AG04450 (cell line): ENCODE data around the gene ZSCAN1. TPM values are rescaled to one million over a fixed set of nuclear protein-coding genes. Genes with fewer than 3 reads are reported as not detected.

ENCODE experiments used
- CTCF ChIA-PET: fragments of 300-600, 350-600 bp; formaldehyde crosslinking; extraction: SDS; loops from one replicate; lab custom pipeline; 2022; ENCODE audit warnings: antibody characterized with exemption, inconsistent platforms; lab: Charles Lee
- POLR2A ChIA-PET: fragments of 350-600 bp; formaldehyde crosslinking; extraction: SDS; loops from one replicate; lab custom pipeline; 2021; ENCODE audit warnings: antibody characterized with exemption, inconsistent platforms; lab: Yijun Ruan, JAX
- DNase-seq: peaks from one replicate; pipeline ENCODE4 v3.0.0-alpha.2; 2011; ENCODE audit warnings: low read depth, low spot score
- H3K27ac ChIP-seq: one replicate; pipeline ENCODE4 v1.5.1; 2012; ENCODE audit warnings: low read depth, low read length, control low read depth
- H3K27me3 ChIP-seq: one replicate; pipeline ENCODE4 v1.6.0; 2012; ENCODE audit warnings: low read length; ENCODE audit not compliant: control insufficient read depth, insufficient read depth
- H3K4me3 ChIP-seq: 2 replicates; pipeline ENCODE4 v1.5.1; 2011; ENCODE audit warnings: mild to moderate bottlenecking, low read depth, low read length, control low read depth
- H3K9me3 ChIP-seq: 2 replicates; pipeline ENCODE4 v1.5.1; 2012; ENCODE audit warnings: low read length; ENCODE audit not compliant: control insufficient read depth, insufficient read depth
- polyA plus RNA-seq: library from polyadenylated mRNA; depleted of rRNA; stranded (reverse); fragments of >200 nt; gene quantifications from 2 replicates; pipeline ENCODE4 v1.2.3, GENCODE V29; 2011
- TF ChIP-seq, protein P1 (sequence below): IDR thresholded peaks from 2 replicates; pipeline ENCODE4 v1.5.1; 2011; ENCODE audit warnings: low read depth, low read length, control low read depth, inconsistent platforms

Gene ZSCAN1
- polyA plus RNA-seq, 1 experiment, result not detected

DNA sequence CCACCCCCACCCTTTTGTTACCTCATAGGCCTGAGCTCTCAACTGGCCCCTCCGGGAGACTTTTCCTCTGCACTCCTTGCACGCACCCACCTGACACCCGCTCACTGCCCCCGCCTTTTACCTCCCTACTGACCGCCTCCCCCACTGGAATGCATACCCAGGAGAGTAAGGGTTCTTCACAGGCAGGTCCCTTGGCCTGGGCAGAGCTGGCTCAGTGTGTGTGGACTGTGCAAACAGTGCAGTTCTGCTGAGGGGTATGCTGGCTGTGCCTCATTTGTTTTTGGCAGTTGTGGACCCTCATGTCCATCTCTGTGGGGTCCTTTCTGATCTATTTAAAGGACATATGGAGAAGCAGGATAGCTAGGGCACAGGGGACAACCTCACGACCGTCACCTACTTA, 59.2 kb downstream of the ZSCAN1 start:
- CTCF ChIA-PET, result no interaction called here
- DNase-seq, result no peak
- POLR2A ChIA-PET, result no interaction called here
- TF ChIP-seq, protein P1, sequence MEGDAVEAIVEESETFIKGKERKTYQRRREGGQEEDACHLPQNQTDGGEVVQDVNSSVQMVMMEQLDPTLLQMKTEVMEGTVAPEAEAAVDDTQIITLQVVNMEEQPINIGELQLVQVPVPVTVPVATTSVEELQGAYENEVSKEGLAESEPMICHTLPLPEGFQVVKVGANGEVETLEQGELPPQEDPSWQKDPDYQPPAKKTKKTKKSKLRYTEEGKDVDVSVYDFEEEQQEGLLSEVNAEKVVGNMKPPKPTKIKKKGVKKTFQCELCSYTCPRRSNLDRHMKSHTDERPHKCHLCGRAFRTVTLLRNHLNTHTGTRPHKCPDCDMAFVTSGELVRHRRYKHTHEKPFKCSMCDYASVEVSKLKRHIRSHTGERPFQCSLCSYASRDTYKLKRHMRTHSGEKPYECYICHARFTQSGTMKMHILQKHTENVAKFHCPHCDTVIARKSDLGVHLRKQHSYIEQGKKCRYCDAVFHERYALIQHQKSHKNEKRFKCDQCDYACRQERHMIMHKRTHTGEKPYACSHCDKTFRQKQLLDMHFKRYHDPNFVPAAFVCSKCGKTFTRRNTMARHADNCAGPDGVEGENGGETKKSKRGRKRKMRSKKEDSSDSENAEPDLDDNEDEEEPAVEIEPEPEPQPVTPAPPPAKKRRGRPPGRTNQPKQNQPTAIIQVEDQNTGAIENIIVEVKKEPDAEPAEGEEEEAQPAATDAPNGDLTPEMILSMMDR, result no peak
- H3K27me3 ChIP-seq, result no peaks in the 10 kb centered on the region
- peaks cover 90% of the 10 kb centered on the region for H3K9me3 ChIP-seq
- no peak overlapping the region for H3K4me3 ChIP-seq
- no peak overlapping the region for H3K27ac ChIP-seq

DNA sequence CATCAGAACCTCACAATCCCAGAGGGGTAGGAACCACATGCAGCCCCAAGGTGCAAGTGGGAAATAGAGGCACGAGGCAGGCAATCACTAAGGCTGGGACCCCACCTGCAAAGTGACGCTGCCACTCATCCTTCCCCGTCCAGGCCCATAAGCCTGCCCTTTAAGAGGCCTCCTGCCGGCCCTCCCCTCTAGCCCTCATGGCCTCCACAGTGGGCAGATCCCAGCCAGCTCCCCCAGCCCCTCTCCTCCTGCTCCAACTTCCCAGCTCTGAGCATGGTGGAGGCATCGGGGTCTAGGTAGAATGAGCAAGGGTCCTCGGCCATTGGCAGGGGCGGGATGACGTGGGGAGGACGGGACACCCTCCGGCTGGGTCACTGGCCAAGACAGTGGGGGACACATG, 61.5 kb downstream of the ZSCAN1 start:
- Histone ChIP-seq H3K9me3 (peaks cover 85% of the 10 kb centered on the region), H3K4me3 (no peak overlapping the region), H3K27ac (no peak overlapping the region), H3K27me3 (no peaks in the 10 kb centered on the region)
- ChIA-PET CTCF (interaction anchor here (0.6 kb wide), 1 partner anchor 27 kb away, joined by 3 read pairs; no protein-coding TSS in a partner anchor), POLR2A (interaction anchor here (0.6 kb wide), 1 partner anchor 160 kb away, joined by 3 read pairs; no protein-coding TSS in a partner anchor)
- TF ChIP-seq, protein P1, result no peak
- no peak for DNase-seq

DNA sequence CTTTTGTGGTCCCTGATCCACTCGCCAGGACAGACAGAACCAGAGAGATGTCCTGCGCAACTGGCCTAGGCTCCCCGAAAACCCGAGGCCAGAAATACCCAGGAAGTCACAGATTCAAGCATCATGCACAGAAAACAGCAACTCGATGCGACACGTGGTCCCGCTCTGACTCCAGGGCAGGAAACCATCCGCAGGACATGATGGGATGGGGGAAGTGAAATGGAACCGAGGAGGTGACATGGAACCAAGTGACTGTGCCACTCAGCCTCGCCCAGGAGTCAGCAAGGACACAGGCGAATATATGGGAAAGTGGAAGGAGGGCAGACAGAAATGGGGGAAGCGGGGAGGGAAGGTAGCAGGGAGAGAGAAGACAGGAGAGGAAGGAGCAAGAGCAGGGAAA, 63.1 kb downstream of the ZSCAN1 start:
- CTCF ChIA-PET, result no interaction called here
- H3K4me3 ChIP-seq, result no peak overlapping the region

DNA sequence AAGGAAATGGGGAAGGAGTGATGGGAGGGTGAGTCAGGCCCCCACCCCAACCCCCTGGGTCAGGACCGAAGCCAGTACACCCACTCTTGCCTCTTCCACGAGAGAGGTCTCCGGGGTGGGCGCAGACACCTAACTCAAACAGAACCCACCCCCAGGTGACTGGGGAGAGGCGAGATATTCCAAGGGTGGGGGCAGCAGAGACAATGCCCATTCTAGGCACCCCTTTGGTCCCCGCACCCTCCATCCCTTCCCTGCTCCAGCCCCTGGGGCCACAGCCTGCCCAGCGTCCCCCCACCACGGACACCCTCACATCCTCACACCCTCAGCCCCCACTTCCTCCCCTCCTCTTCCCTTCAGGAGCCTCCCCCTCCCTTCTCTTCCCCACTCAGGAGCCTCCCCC, 63.5 kb downstream of the ZSCAN1 start:
- Histone ChIP-seq H3K27ac (no peak overlapping the region), H3K9me3 (peaks cover 83% of the 10 kb centered on the region), H3K4me3 (peak overlapping the region; percentile 68), H3K27me3 (no peaks in the 10 kb centered on the region)
- ChIA-PET POLR2A (no interaction called here), CTCF (no interaction called here)
- DNase-seq, result no peak
- TF ChIP-seq, protein P1, result no peak

More for the DNA sequence above, 63.1 kb downstream of the ZSCAN1 start:
- POLR2A ChIA-PET, result no interaction called here
- no peak for DNase-seq
- Histone ChIP-seq H3K27me3 (no peaks in the 10 kb centered on the region), H3K9me3 (peaks cover 83% of the 10 kb centered on the region), H3K27ac (no peak overlapping the region)
- TF ChIP-seq, protein P1, result no peak

GRCh38 chr19:58097781-58098681, 64.2 kb downstream of the ZSCAN1 start, which contains the start of gene ZSCAN18:
Gene ZSCAN18, minus strand, starts transcription at chr19:58098231. Its CDS starts 7,964 bp downstream, at chr19:58090267.
- DNase-seq, result peak; percentile 61
- H3K4me3 ChIP-seq, result peak within 1 kb of the TSS; percentile 68
- no peaks in the 10 kb centered on the region for H3K27me3 ChIP-seq
- H3K9me3 ChIP-seq, result peaks cover 80% of the 10 kb centered on the region
- peak within 1 kb of the TSS; percentile 90 for H3K27ac ChIP-seq
- POLR2A ChIA-PET, result no interaction called here
- CTCF ChIA-PET, result no interaction called here
- TF ChIP-seq, protein P1, result no peak
